ENCODE measurements around the gene DTD1. TPM values are rescaled to one million over a fixed set of nuclear protein-coding genes. Genes with fewer than 3 reads are reported as not detected.
A peak's percentile ranks its signal among the peaks of the same experiment; 100 is the strongest.

DTD1 gene
- total RNA-seq, 1 experiment from 2014 or later, result 109 TPM

DNA sequence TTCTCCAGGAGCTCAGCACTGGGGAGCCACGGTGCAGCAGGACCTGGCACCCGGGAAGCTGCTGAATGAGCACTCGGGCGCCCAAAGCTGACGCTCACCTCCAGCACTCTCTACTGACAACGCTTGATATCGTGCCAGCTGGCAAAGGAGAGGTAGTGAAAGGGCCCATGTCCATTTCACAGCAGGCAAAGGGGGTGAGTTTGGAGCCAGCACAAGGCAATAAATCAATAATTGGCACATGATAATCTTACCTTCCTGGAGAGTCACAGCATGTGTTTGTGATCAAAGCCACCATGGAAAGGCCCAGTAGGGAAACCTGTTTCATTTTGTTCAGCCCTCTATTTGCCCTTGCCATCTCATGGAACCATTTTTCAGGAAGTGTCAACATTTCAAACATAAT lies 43.9 kb upstream of the DTD1 start:
- Histone ChIP-seq H3K4me3 (ENCODE audit: low read depth, low read length) (no peak overlapping the region), H3K9me3 (no peaks in the 10 kb centered on the region), H3K27me3 (replicated peaks; ENCODE audit: control insufficient read depth, insufficient read depth, low read length) (no peaks in the 10 kb centered on the region), H3K4me1 (no peaks in the 10 kb centered on the region), H3K36me3 (ENCODE audit: control insufficient read depth, insufficient read depth, low read length) (peaks cover 3% of the 10 kb centered on the region; the same call in 1 of the 2 replicates)
- Mint-ChIP-seq H3K27ac (ENCODE audit: unreplicated experiment) (peak overlapping the region; percentile 9), H3K27me3 (ENCODE audit: insufficient read depth, unreplicated experiment) (no peaks in the 10 kb centered on the region), H3K9me3 (ENCODE audit: unreplicated experiment) (no peaks in the 10 kb centered on the region), H3K4me1 (ENCODE audit: low read depth, unreplicated experiment) (no peaks in the 10 kb centered on the region), H3K36me3 (ENCODE audit: insufficient read depth, unreplicated experiment) (peaks cover 63% of the 10 kb centered on the region), H3K4me3 (ENCODE audit: unreplicated experiment) (no peak overlapping the region)
- BruUV-seq (replicated peaks), result no TSS peak
- ChIA-PET POLR2A (no interaction called here), CTCF (no interaction called here)
- TF ChIP-seq, protein P1, sequence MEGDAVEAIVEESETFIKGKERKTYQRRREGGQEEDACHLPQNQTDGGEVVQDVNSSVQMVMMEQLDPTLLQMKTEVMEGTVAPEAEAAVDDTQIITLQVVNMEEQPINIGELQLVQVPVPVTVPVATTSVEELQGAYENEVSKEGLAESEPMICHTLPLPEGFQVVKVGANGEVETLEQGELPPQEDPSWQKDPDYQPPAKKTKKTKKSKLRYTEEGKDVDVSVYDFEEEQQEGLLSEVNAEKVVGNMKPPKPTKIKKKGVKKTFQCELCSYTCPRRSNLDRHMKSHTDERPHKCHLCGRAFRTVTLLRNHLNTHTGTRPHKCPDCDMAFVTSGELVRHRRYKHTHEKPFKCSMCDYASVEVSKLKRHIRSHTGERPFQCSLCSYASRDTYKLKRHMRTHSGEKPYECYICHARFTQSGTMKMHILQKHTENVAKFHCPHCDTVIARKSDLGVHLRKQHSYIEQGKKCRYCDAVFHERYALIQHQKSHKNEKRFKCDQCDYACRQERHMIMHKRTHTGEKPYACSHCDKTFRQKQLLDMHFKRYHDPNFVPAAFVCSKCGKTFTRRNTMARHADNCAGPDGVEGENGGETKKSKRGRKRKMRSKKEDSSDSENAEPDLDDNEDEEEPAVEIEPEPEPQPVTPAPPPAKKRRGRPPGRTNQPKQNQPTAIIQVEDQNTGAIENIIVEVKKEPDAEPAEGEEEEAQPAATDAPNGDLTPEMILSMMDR (IDR thresholded peaks at IDR 0.05; ENCODE audit: insufficient read depth in 1 of 2, low read depth in 1 of 2, low read length in 1 of 2, severe bottlenecking in 1 of 2, unreplicated experiment in 1 of 2), result no peak
- no peak for DNase-seq
- intact Hi-C loops (cut with micrococcal nuclease; ENCODE audit: unreplicated experiment), result no loop called here

DNA sequence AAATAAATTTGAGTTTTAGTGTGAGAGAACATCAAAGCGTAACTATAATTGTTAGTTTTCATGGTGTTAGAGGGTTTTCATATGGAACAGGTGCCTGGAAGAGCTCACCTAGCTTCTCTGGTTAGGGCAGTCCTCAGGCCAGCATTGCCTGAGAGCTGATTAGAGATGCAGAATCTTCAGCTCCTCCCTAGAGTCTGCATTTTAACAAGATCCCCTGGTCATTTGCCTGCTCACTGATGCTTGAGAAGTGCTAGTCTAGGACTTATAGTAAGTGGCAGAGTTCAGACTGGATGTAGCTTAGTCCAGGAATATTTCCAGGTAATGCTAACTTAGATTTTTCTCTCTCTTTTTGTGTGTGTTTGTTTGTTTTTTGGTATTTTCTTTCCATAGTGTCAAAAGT lies 42.3 kb upstream of the DTD1 start:
- no peaks in the 10 kb centered on the region for H3K27me3 ChIP-seq (replicated peaks; ENCODE audit: control insufficient read depth, insufficient read depth, low read length)
- no peaks in the 10 kb centered on the region for H3K9me3 Mint-ChIP-seq (ENCODE audit: unreplicated experiment)
- no peaks in the 10 kb centered on the region for H3K4me1 ChIP-seq
- no peak for DNase-seq
- H3K4me1 Mint-ChIP-seq (ENCODE audit: low read depth, unreplicated experiment), result no peaks in the 10 kb centered on the region
- ChIA-PET POLR2A (no interaction called here), CTCF (no interaction called here)
- peaks cover 3% of the 10 kb centered on the region; the same call in 1 of the 2 replicates for H3K36me3 ChIP-seq (ENCODE audit: control insufficient read depth, insufficient read depth, low read length)
- H3K9me3 ChIP-seq, result no peaks in the 10 kb centered on the region
- peaks cover 57% of the 10 kb centered on the region for H3K36me3 Mint-ChIP-seq (ENCODE audit: insufficient read depth, unreplicated experiment)
- no peak overlapping the region for H3K4me3 Mint-ChIP-seq (ENCODE audit: unreplicated experiment)
- intact Hi-C loops (cut with micrococcal nuclease; ENCODE audit: unreplicated experiment), result no loop called here
- no TSS peak for BruUV-seq (replicated peaks)
- TF ChIP-seq, protein P1 (IDR thresholded peaks at IDR 0.05; ENCODE audit: insufficient read depth in 1 of 2, low read depth in 1 of 2, low read length in 1 of 2, severe bottlenecking in 1 of 2, unreplicated experiment in 1 of 2), result no peak
- no peak overlapping the region for H3K4me3 ChIP-seq (ENCODE audit: low read depth, low read length)
- H3K27me3 Mint-ChIP-seq (ENCODE audit: insufficient read depth, unreplicated experiment), result no peaks in the 10 kb centered on the region
- H3K27ac Mint-ChIP-seq (ENCODE audit: unreplicated experiment), result no peak overlapping the region

DNA sequence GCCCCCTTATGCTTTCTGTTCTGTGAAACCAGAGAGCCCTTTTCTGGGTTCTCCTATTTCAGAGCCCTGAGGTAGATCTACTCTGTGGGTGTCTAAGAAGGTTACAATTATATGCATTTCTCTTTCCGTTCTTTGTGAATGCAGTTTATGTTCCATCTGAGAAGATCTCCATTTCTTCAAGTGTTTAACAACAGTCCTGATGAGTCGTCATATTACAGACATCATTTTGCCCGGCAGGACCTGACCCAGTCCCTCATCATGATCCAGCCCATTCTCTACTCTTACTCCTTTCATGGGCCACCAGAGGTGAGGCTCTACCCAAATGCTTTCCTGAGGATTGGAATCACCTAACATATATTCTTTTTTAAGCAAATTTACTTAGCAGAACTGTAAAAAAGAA lies 39.4 kb upstream of the DTD1 start:
- POLR2A ChIA-PET, result no interaction called here
- Histone ChIP-seq H3K36me3 (ENCODE audit: control insufficient read depth, insufficient read depth, low read length) (peaks cover 4% of the 10 kb centered on the region; the same call in 1 of the 2 replicates), H3K4me3 (ENCODE audit: low read depth, low read length) (no peak overlapping the region), H3K27me3 (replicated peaks; ENCODE audit: control insufficient read depth, insufficient read depth, low read length) (no peaks in the 10 kb centered on the region), H3K4me1 (no peaks in the 10 kb centered on the region), H3K9me3 (no peaks in the 10 kb centered on the region; the same call in 1 of the 2 replicates)
- intact Hi-C loops (cut with micrococcal nuclease; ENCODE audit: unreplicated experiment), result no loop called here
- Mint-ChIP-seq H3K36me3 (ENCODE audit: insufficient read depth, unreplicated experiment) (peaks cover 62% of the 10 kb centered on the region), H3K27me3 (ENCODE audit: insufficient read depth, unreplicated experiment) (no peaks in the 10 kb centered on the region), H3K4me3 (ENCODE audit: unreplicated experiment) (no peak overlapping the region), H3K4me1 (ENCODE audit: low read depth, unreplicated experiment) (no peaks in the 10 kb centered on the region), H3K9me3 (ENCODE audit: unreplicated experiment) (no peaks in the 10 kb centered on the region), H3K27ac (ENCODE audit: unreplicated experiment) (no peak overlapping the region)
- CTCF ChIA-PET, result no interaction called here
- no peak for DNase-seq
- TF ChIP-seq, protein P1 (IDR thresholded peaks at IDR 0.05; ENCODE audit: insufficient read depth in 1 of 2, low read depth in 1 of 2, low read length in 1 of 2, severe bottlenecking in 1 of 2, unreplicated experiment in 1 of 2), result no peak
- BruUV-seq (replicated peaks), result no TSS peak

Data from Caco-2 (cell line).